Head of caudate nucleus (tissue), 42 donors: ENCODE data around the gene CEL.
"Not testable (repeated sequence)": the region's sequence is repeated elsewhere in the genome, so short reads cannot be mapped to it uniquely, and the experiment has no call there.

Source experiments
- DNase-seq, 42 donors: peaks; one replicate each; pipeline versions ENCODE4 v3.0.0 to v3.0.0-alpha.2; 2020 to 2021; ENCODE audit warnings: mixed read lengths in 7 of 42
- intact Hi-C: fragments of 100-400 bp; cut with DNase I; formaldehyde crosslinking; loops from one replicate; pipeline ENCODE4 v1.15.0; 2022

The CEL gene

DNA sequence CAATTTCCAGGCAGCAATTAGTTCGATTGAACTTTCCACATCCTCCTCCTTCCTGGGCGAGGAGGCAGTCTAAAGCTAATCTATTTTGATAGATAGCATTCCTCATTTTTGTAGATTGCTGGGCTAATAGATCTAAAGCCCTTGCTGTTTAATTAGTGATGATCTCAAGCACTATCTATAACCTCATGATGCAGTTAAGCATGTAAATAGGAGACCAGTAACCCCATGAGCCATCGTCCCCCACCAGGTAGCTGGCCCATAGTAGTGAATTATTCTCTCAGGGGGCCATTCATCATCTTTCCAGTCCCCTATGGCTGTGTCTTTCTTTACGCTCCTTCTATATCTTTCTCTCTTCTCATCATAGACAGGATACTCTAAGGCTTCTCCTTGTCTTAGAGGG is 14.9 kb downstream of the CEL start:
- intact Hi-C loops: no loop called here
- no peak for DNase-seq

DNA sequence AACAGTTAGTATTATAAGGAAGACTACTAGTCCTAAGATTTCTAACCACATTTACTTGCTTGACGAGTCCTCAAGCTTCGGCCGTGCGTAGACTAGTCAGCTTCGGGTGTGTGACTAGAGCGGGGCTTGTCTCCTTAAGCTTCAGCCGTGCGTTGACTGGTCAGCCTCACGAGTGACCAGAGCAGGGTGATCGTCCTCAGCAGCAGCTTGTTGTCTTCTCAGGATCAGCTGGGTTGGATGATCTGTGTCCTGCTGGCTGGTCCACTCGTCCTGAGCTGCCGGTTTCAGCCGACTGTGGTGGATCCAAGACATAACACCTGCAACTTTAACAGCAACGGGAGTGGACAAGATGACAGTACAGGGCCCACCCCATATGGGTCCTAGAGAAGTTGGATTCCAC is 16.7 kb downstream of the CEL start:
- no peak for DNase-seq
- intact Hi-C loops: no loop called here

DNA sequence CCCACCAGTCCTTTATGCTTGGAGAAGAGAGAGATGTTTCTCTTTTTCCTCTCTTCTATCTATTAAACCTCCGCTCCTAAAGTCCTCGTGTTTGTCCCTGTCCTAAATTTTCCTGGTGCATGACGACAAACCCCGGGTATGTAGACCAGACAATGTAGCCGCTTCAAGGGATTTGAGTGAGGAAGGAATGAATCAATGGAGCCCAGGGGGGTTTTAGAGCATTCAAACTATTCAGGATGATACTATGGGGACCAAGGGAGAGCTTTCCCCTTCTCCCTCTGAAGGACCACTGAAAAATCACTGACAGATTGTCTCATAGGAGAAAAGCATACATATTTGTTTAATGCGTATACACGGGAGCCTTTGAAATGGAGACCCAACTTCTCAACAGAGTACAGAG is 18.4 kb downstream of the CEL start:
- intact Hi-C loops: no loop called here
- no peak for DNase-seq

DNA sequence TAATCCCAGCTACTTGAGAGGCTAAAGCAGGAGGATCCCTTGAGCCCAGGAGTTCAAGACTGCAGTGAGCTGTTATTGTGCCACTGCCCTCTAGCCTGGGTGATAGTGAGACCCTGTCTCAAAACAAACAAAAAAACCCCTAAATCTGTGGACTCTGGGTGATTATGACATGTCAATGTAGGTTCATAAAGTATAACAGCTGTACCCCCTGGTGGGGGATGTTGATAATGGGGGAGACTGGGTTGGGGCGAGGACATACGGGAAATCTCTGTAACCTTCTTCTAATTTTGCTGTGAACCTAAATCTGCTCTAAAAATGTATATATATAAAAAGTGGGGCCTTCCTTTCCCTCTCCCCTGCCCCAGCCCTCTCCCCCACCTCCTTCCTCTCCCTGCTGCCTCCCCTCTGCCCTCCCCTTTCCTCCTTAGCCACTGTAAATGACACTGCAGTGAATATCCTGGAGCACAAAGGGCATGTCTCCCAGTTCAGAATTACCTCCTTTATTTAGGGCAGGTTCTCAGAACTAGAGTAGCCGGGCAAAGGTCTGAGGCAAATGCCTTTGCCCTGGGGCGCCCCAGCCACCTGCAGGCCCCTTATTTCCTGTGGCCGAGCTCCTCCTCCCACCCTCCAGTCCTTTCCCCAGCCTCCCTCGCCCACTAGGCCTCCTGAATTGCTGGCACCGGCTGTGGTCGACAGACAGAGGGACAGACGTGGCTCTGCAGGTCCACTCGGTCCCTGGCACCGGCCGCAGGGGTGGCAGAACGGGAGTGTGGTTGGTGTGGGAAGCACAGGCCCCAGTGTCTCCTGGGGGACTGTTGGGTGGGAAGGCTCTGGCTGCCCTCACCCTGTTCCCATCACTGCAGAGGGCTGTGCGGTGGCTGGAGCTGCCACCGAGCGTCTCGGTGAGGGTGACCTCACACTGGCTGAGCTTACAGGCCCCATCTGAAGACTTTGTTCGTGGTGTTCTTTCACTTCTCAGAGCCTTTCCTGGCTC is 19.3 kb downstream of the CEL start:
- DNase-seq, intact Hi-C loops: not testable (repeated sequence)

DNA sequence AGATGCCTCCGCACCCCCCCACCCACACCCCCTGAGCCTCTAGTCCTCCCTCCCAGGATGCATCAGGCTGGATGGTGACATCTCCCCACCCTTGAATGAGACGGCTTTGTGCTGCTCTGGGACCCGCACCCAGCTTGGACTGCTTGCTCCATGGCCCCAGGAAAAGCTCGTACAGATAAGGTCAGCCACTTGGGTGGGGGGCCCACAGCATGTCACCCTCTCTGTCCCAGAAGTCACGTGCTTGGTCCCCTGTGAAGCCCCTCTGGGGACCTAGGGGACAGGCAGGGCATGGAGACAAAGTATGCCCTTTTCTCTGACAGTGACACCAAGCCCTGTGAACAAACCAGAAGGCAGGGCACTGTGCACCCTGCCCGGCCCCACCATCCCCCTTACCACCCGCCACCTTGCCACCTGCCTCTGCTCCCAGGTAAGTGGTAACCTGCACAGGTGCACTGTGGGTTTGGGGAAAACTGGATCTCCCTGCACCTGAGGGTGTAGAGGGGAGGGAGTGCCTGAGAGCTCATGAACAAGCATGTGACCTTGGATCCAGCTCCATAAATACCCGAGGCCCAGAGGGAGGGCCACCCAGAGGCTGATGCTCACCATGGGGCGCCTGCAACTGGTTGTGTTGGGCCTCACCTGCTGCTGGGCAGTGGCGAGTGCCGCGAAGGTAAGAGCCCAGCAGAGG is 20.3 kb downstream of the CEL start:
- intact Hi-C loops, DNase-seq: not testable (repeated sequence)

DNA sequence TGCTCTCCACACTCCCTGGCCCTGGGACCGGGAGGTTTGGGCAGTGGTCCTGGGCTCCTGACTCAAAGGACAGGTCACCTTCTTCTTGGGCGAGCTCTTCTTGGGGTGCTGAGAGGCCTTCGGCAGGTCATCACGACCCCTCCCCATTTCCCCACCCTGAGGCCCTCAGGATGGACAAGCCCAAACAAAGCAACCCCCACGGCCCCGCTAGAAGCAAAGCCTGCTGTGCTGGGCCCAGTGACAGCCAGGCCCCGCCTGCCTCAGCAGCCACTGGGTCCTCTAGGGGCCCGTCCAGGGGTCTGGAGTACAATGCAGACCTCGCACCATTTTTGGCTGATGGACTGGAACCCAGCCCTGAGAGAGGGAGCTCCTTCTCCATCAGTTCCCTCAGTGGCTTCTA is 21.9 kb downstream of the CEL start:
- intact Hi-C loops, DNase-seq: not testable (repeated sequence)

DNA sequence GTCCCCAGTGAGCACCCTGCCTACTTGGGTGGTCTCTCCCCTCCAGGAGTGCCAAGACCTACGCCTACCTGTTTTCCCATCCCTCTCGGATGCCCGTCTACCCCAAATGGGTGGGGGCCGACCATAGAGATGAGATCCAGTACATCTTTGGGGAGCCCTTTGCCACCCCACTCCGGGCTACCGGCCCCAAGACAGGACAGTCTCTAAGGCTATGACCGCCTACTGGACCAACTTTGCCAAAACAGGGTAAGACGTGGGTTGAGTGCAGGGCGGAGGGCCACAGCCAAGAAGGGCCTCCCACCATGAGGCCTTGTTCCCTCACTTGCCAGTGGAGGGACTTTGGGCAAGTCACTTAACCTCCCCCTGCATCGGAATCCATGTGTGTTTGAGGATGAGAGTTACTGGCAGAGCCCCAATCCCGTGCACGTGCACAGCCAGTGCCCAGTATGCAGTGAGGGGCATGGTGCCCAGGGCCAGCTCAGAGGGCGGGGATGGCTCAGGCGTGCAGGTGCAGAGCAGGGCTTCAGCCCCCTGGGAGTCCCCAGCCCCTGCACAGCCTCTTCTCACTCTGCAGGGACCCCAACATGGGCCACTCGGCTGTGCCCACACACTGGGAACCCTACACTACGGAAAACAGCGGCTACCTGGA is 24.6 kb downstream of the CEL start:
- intact Hi-C loops, DNase-seq: not testable (repeated sequence)

DNA sequence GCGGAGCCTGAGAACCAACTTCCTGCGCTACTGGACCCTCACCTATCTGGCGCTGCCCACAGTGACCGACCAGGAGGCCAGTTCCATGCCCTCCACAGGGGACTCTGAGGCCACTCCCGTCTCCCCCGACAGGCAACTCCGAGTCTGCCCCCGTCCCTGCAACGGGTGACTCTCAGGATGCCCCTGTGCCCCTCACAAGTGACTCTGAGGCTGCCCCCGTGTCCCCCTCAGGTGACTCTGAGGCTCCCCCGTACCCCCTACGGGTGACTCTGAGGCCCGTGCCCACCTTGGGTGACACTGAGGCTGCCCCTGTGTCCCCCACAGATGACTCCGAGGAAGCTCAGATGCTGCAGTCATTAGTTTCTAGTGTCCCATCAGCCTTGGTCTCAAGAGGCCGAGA is 25.1 kb downstream of the CEL start:
- no peak for DNase-seq
- intact Hi-C loops: no loop called here

DNA sequence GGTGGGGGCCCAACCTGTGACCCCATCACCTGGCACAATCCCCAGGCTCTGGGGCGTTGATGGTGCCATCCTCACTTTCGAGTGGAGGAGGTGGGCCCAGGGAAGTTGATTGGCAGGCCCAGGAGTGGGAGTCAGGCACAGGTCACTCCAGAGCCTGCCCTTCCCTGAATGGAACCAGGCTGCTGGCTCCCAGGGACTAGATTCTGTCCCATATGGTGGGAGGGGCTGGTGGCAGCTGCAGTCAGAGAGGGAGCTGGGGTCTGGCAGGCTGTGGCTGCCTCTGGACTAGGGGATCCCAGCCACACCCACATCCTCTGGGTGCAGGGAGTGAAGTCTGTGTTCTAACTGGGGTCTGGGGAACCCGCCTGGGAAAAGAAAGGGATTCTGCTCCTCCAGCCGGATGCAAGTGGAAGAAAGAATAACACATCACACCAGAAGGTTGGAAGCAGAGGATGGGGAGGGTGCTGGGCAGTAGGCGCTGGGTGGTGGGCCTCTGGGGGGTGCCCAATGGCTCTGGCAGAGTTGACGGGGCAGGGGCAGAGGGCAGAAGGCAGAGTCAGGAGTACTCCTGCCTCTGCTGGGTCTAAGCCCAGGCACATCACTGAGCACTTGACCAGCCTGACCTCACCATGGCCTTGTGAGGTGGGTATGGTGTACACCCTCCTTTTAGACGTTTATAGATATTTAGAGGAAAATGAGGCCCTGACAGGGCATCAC is 25.8 kb downstream of the CEL start:
- intact Hi-C loops: no loop called here
- no peak for DNase-seq

DNA sequence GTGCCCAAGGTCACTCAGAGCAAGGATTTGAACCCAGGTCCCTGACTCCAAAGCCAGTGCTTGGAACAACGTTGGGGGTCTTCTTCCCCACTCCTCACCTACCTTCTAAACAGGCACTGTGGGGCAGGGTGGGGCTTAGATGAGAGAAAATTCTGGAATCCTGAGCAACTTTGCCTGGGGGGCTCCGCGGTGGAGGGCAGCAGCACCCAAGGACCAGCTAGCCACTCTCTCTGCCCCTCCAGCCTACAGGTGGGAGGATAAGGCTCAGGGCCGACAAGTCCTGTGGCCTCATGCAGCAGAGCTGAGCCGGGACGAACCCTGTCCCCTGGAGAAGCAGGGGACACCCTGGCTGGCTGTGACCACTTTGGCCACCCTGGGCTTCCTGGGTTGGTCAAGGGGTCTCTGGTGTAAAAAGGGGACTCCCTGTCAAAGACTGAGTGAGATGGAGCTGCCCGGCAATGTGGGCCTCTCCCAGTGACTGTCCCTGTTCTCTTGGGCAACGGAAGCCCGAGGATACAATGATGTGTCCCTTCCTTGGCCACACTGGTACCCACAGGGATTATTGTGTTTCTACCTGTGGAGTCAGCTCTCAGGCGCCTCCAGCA is 26.5 kb downstream of the CEL start:
- intact Hi-C loops: no loop called here
- DNase-seq: no peak

DNA sequence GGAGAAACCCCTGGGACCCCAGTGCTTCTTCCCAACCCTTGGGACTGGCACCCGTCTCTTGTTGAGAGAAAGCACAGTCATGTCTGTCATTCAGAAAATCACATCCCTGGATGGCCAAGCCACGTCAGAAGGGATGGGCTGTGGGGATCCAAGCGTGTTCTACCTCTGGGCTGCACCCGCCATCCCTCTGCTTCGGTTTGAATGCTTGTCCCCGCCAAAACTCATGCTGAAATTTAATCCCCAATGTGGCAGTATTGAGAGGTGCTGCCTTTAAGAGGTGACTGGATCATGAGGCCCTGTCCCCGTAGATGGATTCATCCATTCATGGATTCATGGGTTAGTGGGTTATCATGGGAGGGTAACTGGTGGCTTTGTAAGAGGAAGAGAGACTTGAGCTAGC is 27.0 kb downstream of the CEL start:
- intact Hi-C loops: no loop called here

DNA sequence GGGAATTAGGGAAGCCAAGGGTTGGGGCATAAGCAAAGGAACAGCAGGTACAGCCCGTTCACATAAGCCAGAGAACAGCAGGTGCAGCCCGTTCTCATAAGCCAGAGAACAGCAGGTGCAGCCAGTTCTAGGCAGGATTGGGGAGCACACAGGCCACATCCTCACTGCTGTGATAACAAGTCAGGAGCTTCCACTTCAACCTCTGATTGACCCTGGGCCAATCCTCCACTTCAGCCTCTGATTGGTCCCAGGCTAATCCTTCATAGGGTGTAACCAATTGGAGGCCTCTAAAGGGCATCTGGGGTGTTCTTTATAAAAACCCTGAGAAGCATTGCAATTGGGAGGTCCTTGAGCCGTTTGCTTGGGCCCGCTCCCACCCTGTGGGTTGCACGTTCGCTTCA is 27.5 kb downstream of the CEL start:
- intact Hi-C loops: no loop called here
- DNase-seq: no peak

More for the DNA sequence above, 27.0 kb downstream of the CEL start:
- DNase-seq: no peak

DNA sequence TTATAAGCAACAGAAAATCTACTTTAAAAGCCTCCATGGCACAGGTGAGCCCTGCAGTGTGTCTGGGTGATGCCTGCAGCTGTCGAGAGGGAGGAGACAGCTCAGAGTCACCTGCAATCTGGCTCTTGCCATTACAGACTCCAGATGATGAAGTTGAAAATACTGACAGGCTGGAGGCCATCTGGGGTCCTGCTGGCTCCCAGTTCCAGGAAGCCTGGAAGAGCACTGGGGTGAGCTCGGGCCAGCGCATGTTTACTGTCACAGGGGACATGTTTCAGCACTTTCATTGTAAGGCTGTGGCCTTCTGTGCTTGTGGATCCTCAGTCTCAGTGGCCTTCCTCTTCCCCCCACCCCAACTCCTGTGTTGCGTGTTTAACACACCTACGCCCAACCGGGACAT is 28.4 kb downstream of the CEL start:
- DNase-seq: peak in 1 of 42 donors; percentile 8
- intact Hi-C loops: no loop called here

DNA sequence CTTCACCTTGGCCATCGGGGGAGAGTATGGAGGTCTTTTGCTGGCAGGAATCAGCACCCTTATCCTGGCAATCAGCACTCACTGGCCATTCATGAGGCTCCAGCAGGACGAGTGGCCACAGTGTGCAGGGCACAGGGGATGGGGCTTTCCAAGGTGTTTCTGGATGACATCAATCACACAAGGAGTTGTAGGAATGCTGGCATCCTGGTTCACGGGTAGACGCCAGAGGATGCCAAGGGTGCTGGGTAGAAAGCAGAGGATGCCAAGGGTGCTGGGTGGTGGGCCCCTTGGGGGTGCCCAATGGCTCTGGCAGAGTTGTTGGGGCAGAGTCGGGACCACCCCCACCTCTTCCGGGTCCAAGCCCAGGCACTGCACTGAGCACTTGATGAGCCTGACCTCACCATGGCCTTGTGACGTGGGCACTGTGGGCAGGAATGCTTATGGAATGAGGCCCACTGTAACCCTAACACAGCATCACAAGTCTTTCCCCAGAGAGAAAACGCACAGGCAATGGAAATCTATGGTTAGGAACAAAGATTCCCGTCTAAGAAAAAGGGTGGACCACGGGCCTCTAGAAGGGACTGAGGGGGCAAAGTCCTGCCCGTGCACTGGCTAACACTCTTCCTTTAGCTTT is 29.1 kb downstream of the CEL start:
- DNase-seq: peak in 1 of 42 donors; percentile 28
- intact Hi-C loops: no loop called here

DNA sequence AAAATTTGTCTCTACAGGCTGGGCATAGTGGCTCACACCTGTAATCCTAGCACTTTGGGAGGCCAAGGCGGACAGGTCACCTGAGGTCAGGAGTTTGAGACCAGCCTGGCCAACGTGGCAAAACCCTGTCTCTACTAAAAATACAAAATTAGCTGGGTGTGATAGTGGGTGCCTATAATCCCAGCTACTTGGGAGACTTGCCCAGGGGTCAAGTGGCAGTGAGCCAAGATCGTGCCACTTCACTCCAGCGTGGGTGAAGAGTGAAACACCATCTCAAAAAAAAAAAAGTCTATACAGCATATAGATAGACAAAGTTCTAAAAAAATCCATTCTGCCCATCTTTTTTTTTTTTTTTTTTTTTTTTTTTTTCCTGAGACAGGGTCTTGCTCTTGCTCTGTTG is 32.6 kb downstream of the CEL start:
- intact Hi-C loops: not testable (repeated sequence)
- peak in 1 of 42 donors; percentile 11 for DNase-seq

DNA sequence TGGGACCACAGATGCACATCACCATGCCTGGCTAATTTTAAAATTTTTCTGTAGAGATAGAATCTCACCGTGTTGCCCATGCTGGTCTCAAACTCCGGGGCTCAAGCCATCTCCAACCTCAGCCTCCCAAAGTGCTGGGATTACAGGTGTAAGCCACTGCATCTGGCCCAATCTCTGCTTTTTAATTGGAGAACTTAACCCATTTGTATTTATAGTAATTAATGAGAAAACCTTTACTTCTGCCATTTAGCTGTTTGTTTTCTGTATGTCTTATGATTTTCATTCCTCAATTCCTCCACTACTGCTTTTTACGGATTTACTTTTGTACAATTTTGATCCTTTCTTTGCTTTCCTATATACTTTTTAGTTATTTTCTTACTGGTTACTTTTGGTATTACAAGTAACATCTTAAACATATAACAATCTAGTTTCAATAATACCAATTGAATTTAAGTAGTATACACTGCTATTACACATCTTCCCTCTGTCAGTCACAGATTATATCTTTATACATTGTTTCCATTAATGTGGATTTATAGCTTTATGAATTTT is 33.1 kb downstream of the CEL start:
- DNase-seq: no peak
- intact Hi-C loops: loop anchor here (5.0 kb wide), 1 partner anchor 53 kb away; no protein-coding TSS in a partner anchor

DNA sequence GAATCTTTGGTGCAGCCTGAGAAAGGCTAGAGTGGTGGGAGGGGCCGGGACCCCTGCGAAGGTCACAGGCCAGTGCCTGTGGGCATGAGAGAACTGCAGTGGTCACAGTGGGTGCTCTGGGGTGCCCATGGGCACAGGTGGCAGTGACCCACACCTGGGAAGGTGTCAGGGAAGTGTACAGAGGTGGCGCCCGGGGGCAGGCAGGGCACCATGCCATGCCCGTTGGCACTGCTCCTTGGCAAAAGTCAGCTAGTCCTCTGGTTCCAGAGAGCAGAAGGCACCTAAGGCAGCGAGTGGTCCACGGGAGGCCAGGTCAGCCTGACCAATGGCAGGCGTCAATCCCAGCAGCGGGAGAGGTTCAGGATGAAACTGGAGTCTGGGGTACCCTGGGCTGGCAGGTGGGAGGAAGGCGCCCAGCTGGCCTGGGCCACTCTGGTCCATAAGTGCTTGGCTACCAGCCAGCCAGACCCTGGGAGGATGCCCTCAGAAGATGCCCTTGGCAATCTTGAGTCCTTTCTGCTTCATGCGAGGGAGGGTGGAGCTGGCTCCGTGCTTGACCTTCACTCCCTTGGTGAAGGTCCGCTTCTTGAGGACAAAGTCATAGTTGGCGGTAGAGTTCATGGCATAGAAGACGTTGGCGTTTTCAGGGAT is 36.4 kb downstream of the CEL start:
- peak in 2 of 42 donors; percentile 9 to 24 for DNase-seq
- intact Hi-C loops: loop anchor here (5.0 kb wide), 1 partner anchor 56 kb away; no protein-coding TSS in a partner anchor
